ENCODE results near the gene CTTNBP2. TPM values are rescaled to one million over a fixed set of nuclear protein-coding genes. Genes with fewer than 3 reads are reported as not detected.

Gene CTTNBP2
- total and polyA plus RNA-seq, 2 experiments from 2014 or later: 7.9 to 14.5 TPM

GRCh38 chr7:117682681-117683385, 190.4 kb downstream of the CTTNBP2 start:
- Histone ChIP-seq H3K9me3 (ENCODE audit: low read depth) (no peaks in the 10 kb centered on the region), H3K4me1 (ENCODE audit: insufficient read depth) (peaks cover 29% of the 10 kb centered on the region), H3K36me3 (replicated peaks; ENCODE audit: insufficient read depth, low read depth) (no peaks in the 10 kb centered on the region), H2AFZ (no peak overlapping the region), H3K4me3 (no peak overlapping the region), H4K20me1 (ENCODE audit: insufficient read depth, poor library complexity, severe bottlenecking) (no peaks in the 10 kb centered on the region), H3K27me3 (no peaks in the 10 kb centered on the region), H3K9me2 (replicated peaks; ENCODE audit: insufficient read depth) (no peaks in the 10 kb centered on the region), H3K4me2 (peak overlapping the region; percentile 32), H3K27ac (peak overlapping the region; percentile 70), H3K79me2 (no peaks in the 10 kb centered on the region)
- DNase-seq (ENCODE audit: low spot score): peak; percentile 64
- TF ChIP-seq EZH2 (IDR thresholded peaks at IDR 0.05; ENCODE audit: borderline replicate concordance): no peak
- no peak for TF ChIP-seq CTCF (IDR thresholded peaks at IDR 0.05; ENCODE audit: poor library complexity)
- TF ChIP-seq EZH2phosphoT487 (IDR thresholded peaks at IDR 0.05; ENCODE audit: low read depth, severe bottlenecking, unreplicated experiment): no peak
- 42% methylated on average over 5 of the region's 5 CpGs for WGBS (ENCODE audit: low lambda C conversion rate, missing lambda C conversion rate)

GRCh38 chr7:117679120-117679519, 194.1 kb downstream of the CTTNBP2 start:
- Histone ChIP-seq H3K36me3 (replicated peaks; ENCODE audit: insufficient read depth, low read depth) (no peaks in the 10 kb centered on the region), H4K20me1 (ENCODE audit: insufficient read depth, poor library complexity, severe bottlenecking) (no peaks in the 10 kb centered on the region), H3K27me3 (no peaks in the 10 kb centered on the region), H3K4me3 (no peak overlapping the region), H3K4me1 (ENCODE audit: insufficient read depth) (peaks cover 32% of the 10 kb centered on the region), H3K9me2 (replicated peaks; ENCODE audit: insufficient read depth) (no peaks in the 10 kb centered on the region), H3K79me2 (no peaks in the 10 kb centered on the region), H3K27ac (no peak overlapping the region), H3K9me3 (ENCODE audit: low read depth) (no peaks in the 10 kb centered on the region), H3K4me2 (no peak overlapping the region), H2AFZ (no peak overlapping the region)
- DNase-seq (ENCODE audit: low spot score): no peak
- WGBS (ENCODE audit: low lambda C conversion rate, missing lambda C conversion rate): 91% methylated on average over 3 of the region's 3 CpGs
- no peak for TF ChIP-seq CTCF (IDR thresholded peaks at IDR 0.05; ENCODE audit: poor library complexity)
- no peak for TF ChIP-seq EZH2 (IDR thresholded peaks at IDR 0.05; ENCODE audit: borderline replicate concordance)
- no peak for TF ChIP-seq EZH2phosphoT487 (IDR thresholded peaks at IDR 0.05; ENCODE audit: low read depth, severe bottlenecking, unreplicated experiment)

GRCh38 chr7:117675497-117676435, 197.5 kb downstream of the CTTNBP2 start:
- H3K9me2 ChIP-seq (replicated peaks; ENCODE audit: insufficient read depth): no peaks in the 10 kb centered on the region
- H3K4me1 ChIP-seq (ENCODE audit: insufficient read depth): peaks cover 34% of the 10 kb centered on the region
- no peak overlapping the region for H3K4me2 ChIP-seq
- H2AFZ ChIP-seq: no peak overlapping the region
- peak overlapping the region; percentile 87 for H3K27ac ChIP-seq
- DNase-seq (ENCODE audit: low spot score): peak; percentile 42
- H3K4me3 ChIP-seq: no peak overlapping the region
- H3K79me2 ChIP-seq: no peaks in the 10 kb centered on the region
- H3K27me3 ChIP-seq: no peaks in the 10 kb centered on the region
- no peaks in the 10 kb centered on the region for H3K9me3 ChIP-seq (ENCODE audit: low read depth)
- H4K20me1 ChIP-seq (ENCODE audit: insufficient read depth, poor library complexity, severe bottlenecking): no peaks in the 10 kb centered on the region
- H3K36me3 ChIP-seq (replicated peaks; ENCODE audit: insufficient read depth, low read depth): no peaks in the 10 kb centered on the region
- no peak for TF ChIP-seq EZH2phosphoT487 (IDR thresholded peaks at IDR 0.05; ENCODE audit: low read depth, severe bottlenecking, unreplicated experiment)
- no peak for TF ChIP-seq CTCF (IDR thresholded peaks at IDR 0.05; ENCODE audit: poor library complexity)
- TF ChIP-seq EZH2 (IDR thresholded peaks at IDR 0.05; ENCODE audit: borderline replicate concordance): no peak
- 69% methylated on average over 3 of the region's 3 CpGs for WGBS (ENCODE audit: low lambda C conversion rate, missing lambda C conversion rate)
